ENCODE results near the gene GP9.

The GP9 gene

DNA sequence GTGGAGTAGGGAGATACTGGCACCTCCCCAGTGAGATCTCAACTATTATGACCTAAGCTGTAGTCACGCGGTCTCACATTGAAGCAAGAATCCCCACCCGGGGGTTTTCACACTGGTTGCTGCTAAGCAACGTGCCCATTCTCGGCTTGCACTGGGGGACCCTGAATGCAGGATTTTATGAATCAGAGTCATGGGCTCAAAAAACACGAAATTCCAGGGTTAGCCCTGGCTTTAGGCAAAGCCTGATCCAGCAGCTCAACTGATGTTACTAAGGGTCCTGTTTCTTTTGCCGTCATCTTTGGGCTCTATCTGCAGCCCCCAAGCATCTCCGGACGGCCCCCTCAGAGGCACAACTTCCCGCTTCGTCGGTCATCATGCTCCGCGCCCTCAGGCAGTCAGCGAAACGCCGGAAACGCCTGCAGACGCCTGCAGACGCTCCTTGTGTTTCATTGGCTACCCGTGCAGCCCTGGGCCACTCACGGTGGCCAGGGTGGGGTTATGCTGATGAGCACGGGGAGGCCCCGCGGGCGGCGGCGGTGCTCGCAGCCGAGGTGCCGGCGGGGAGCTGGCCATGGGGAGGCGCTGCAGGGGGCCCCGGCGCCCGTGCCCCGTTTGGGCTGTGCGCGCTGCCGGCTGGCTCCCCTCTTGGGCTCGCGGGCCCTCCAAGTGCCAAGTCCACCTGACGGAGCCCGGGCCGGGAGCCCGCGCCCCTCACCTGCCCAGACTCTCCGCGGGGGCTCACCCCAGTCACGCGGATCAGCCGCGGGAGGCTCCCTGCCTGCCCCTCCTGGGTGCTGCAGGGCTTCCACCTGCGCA is 33.6 kb upstream of the GP9 start:
- peak overlapping the region; percentile 59 for H3K4me3 ChIP-seq (ENCODE audit: low read length)
- DNase-seq (ENCODE audit: low read depth, low spot score): peak; percentile 95

DNA sequence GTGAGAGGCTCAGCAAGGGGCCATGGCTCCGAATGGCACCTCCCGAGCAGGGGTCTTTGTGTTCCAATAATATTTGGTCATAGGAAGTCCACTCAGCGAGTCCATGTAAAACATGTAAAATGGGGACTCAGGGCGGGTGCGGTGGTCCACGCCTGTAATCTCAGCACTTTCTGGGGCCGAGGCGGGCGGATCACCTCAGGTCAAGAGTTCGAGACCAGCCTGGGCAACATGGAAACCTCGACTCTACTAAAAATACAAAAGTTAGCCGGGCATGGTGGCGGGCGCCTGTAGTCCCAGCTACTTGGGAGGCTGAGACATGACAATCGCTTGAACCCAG is 33.1 kb upstream of the GP9 start:
- no peak for DNase-seq (ENCODE audit: low read depth, low spot score)
- peak overlapping the region; percentile 57 for H3K4me3 ChIP-seq (ENCODE audit: low read length)

DNA sequence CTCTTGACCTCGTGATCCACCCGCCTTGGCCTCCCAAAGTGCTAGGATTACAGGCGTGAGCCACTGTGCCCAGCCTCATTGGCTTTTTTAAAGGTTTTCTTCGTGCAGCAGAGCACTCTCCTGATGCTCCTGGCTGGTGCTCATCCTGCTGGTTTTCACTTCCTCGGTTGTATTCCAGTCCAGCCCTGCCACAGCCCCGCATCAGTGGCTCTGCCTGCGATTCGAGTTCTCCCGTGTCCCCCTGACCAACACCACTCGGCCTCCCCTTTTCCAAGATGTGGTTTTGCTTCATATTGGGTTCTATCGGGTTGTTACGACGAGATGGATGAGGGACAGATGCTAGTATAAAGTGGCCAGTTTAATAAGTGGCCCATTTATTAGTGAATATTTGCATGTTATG is 31.7 kb upstream of the GP9 start:
- no peak for DNase-seq (ENCODE audit: low read depth, low spot score)
- no peak overlapping the region for H3K4me3 ChIP-seq (ENCODE audit: low read length)

DNA sequence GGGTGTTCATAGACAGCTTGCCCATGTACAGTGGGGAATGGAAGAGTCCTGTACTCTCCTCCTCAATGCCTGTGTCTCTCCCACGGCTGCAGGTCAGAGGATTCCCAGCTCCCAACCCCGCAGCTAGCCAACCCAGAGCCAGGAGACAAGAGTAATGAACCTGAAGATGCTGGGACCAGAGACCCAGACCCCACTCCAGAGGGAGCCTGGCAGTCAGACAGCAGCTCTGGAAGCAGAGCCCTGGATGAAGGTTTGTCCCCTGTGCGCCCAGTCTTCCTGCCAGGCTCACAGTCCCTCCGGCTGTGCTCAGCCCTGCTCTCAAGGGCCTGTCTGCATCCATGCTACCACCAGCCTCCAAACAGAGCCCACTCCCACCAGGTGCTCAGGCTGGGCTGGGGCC is 30.0 kb upstream of the GP9 start:
- no peak overlapping the region for H3K4me3 ChIP-seq (ENCODE audit: low read length)

DNA sequence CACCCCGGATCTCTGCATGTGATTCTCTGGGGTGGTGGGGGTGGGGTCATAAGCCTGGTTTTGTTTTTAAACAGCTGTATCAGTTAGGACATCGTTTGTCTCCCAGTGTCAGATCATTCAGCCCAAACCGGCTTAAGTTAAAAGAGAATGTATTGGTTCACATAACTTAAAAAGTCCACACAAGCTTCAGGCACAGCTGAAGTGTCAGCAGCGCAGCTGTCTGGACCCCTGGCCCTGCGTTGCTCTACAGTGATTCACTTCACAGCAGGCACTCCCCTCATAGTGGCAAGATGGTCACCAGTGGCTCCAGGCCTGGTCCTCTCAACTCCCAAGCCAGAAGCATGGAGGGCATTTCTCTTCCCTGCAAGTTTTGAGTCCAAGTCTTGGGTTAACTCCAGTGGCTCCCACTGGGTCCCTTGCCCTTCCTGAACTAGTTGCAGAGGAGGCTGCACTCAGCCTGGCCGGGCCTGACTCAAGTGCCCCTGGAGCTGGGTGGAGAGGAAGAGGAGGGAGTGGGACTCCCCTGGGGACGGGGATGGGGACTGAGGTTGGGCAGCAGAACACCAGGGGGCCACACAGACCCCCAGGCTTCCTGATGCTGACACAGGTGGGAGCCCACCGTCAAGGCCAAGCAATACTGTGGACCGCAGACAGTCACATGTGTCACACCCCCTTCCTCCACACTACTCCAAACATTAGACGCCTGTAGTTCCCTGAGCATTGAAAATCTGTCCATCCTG is 28.9 kb upstream of the GP9 start:
- H3K4me3 ChIP-seq (ENCODE audit: low read length): no peak overlapping the region
- DNase-seq (ENCODE audit: low read depth, low spot score): no peak

More for the DNA sequence above, 30.0 kb upstream of the GP9 start:
- no peak for DNase-seq (ENCODE audit: low read depth, low spot score)

DNA sequence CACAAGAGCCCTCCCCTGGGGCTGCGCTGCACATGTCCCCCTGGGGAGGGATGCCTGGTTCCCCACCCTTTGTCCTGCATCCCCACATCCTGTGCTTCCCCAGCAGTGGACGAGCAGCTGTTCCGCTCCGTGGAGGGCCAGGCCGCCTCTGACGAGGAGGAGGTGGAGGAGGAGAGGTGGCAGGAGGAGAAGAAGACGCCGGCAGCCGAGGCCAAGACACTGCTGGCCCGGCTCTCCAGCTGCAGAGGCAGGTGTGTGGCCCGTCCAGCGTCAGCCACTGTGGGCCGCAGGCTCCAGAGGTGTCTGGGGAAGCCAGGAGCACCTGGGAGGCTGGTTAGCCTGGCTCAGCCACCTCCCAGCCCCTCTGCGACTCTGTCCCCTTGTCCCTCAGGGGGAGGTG is 27.9 kb upstream of the GP9 start:
- DNase-seq (ENCODE audit: low read depth, low spot score): no peak
- H3K4me3 ChIP-seq (ENCODE audit: low read length): no peak overlapping the region

DNA sequence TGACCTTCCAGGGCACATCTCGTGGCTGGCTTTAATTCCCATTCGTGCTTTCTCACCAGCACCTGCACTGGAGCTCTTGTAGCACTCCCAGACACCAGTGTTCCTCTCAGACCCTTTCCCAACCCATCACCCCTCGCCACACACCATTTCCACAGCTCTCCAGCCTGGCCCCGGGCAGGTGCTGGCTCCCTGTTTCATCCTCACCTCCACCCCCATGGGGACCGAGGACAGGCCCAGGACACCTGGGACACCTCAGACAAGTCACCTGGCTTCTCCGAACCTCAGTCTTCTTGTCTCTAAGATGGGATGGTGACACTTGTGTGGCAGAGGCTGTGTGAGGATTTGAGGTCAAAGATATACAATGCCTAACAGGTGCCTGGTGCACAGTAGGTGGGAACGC is 27.4 kb upstream of the GP9 start:
- H3K4me3 ChIP-seq (ENCODE audit: low read length): no peak overlapping the region
- DNase-seq (ENCODE audit: low read depth, low spot score): no peak

DNA sequence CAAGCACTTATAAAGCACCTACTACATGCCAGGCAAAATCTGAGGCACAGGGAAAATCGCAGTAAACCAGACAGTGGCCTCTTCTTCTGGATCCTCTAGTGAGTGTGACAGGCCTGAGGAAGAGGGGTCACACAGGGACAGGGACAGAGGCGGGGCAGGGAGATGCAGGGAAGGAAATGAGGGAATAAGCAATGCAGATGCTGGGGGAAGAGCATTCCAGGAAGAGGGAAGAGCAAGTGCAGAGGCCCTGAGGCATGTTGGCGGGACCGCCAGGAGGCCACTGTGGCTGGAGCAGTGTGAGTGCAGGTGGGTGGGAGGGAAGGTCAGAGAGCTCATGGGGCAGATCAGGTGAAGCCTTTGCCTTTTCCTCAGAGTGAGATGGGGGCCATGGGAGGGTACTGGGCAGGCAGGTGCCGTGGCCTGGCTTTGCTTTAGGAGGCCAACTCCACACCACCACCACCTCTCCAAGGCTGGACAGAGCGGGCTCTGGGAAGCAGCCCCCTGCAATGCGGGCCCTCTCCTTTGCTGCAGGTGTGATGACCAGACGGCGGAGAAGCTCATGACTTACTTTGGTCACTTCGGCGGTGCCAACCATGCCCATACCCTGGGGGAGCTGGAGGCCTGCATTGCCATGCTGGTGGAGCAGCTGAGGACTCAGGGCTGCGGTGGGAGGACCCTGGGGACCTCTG is 26.8 kb upstream of the GP9 start:
- H3K4me3 ChIP-seq (ENCODE audit: low read length): no peak overlapping the region
- DNase-seq (ENCODE audit: low read depth, low spot score): no peak

DNA sequence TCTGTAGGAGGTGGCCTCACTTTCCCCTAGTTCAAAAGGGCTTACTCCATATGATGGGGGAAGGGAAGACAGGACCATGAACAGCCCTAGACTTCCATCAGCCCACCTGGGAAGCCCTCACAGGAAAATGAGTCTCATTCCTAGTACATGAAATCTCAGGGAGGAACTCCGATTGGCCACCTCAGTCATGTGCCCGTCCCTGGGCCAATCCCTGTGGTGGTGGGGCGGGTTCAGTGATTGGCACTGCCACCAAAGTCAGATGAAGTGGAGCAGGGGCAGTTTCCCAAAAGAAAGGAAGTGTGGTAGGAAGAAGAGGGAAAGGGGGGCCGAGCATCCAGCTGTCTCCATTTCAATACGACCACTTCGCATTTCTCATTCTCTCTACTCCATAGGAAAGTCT is 25.9 kb upstream of the GP9 start:
- no peak overlapping the region for H3K4me3 ChIP-seq (ENCODE audit: low read length)
- peak; percentile 19 for DNase-seq (ENCODE audit: low read depth, low spot score)

DNA sequence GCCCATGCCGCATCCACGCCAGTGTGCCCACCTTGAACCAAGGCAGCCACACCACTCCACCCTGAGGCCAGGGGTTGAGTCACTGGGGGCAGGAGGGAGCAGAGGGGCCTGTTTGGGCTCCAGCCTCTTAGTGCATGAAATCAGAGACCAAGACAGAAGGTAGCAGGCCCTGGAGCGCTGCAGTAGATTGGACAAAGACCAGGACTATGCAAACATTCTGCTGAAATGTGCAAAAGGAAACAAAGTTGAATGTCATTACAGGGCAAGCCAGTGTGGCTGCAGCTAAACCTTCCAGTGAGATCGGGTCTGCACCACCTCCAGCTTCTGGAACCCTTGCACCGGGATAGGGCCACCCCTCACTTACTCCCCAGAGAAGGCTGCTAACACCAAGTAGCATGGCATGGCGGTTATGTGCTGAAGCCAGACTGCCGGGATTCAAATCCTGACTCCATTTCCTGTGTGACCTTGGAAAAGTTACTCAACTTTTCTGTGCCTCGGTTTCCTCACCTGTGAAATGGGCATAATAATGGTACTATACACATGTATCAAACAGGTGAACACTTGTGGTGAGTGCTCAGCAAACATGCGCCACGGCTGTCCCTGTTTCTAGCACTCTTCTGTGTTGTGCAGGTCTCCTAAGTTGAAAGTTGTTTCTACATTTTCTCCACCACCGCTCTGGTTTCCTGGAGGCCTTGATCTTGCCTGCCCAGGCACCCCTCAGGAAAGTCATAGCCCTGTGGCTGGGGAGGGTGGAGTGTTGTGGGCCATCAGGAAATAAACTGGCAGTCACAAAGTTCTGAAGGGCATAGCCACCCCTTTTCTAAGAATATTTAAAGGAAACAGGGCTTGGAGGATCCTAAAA is 25.0 kb upstream of the GP9 start:
- no peak overlapping the region for H3K4me3 ChIP-seq (ENCODE audit: low read length)
- peak; percentile 32 for DNase-seq (ENCODE audit: low read depth, low spot score)

DNA sequence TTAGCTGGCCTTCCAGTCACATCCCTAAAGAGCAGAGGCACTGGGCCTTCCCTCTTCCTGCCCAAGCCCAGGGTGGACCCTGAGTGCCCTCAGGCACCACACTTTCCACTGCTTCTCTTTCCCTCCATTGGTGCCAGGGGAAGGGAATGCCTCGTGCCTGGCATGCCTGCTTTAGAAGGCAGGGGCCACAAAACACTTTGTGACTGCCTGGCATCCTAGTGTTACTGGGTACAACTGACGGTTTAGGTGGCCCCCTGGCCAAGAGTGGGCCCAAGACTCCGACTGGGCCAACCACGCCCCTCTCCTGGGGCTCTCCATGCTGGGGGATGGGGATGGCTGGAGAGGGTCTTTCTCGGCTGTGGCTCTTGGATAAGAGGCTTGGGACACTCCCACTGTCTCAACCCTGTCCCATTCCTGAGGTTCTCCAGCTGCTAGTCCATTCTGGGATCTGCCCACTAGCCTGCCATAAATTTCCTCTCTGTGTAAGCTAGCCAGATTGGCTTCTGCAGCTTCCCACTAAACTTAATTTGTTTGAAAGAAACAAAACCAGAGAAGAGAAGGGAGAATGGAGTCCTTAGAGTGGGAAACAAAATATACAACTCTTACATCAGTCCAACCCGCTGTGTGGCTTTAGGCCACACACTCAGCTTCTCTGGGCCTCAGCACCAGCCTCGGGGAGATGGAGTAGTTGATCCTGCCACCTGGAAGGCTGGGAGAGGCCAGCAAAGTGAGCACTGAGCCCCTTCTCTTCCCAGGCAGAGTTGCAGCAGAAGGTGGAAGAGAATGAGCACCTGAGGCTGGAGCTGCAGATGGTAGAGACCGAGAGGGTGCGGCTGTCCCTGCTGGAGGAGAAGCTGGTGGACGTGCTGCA is 24.1 kb upstream of the GP9 start:
- DNase-seq (ENCODE audit: low read depth, low spot score): no peak
- no peak overlapping the region for H3K4me3 ChIP-seq (ENCODE audit: low read length)

DNA sequence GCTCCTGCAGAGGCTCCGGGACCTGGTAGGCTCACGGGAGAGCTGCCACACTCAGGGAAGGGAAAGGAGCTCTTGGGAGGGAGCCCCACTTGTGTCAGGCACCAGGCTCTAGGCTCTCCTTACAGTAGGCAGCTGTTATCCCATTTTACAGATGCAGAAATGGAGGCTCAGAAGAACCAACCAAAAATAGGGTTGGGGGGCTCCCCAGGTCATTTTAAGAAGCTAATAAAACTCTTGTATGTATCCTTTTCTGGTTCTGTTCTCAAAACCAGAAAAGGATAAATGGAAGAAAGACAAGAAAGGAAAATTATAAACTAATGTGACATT is 23.5 kb upstream of the GP9 start:
- no peak overlapping the region for H3K4me3 ChIP-seq (ENCODE audit: low read length)
- no peak for DNase-seq (ENCODE audit: low read depth, low spot score)

DNA sequence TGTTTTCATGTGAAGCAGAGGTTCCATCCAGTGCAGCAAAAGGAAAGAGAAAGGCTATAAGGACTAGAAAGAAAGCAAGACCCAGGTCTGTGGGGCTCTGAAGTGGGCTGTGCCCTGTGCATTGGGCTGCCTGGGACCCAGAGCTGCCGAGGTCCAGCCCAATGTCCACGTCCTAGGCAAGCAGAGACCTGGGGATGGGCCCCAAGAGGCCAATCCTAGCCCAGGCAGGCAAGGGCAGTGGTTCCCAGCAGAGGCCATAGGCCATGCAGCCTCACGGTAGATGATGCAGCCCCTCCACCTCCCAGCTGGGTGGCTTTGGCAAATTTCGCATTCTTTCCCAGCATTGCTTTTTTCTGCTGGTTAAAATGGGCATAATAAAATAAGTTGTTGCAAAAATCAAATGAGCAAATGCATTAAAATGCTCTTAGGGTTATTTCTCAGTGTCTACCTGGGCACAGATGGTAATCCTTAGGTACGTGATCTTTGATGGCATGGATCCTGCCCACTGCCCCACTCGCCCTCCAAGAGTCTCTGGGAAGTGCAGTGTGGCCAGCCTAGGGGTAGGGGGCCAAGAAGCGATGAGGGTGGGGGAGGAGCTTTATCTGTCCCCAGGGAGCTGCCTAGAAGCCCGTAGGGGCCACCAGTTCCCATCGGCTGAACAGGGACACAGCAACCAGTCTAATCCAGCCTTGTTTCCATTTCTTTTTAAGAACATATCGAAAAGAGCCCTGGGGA is 22.3 kb upstream of the GP9 start:
- no peak for DNase-seq (ENCODE audit: low read depth, low spot score)
- H3K4me3 ChIP-seq (ENCODE audit: low read length): no peak overlapping the region

DNA sequence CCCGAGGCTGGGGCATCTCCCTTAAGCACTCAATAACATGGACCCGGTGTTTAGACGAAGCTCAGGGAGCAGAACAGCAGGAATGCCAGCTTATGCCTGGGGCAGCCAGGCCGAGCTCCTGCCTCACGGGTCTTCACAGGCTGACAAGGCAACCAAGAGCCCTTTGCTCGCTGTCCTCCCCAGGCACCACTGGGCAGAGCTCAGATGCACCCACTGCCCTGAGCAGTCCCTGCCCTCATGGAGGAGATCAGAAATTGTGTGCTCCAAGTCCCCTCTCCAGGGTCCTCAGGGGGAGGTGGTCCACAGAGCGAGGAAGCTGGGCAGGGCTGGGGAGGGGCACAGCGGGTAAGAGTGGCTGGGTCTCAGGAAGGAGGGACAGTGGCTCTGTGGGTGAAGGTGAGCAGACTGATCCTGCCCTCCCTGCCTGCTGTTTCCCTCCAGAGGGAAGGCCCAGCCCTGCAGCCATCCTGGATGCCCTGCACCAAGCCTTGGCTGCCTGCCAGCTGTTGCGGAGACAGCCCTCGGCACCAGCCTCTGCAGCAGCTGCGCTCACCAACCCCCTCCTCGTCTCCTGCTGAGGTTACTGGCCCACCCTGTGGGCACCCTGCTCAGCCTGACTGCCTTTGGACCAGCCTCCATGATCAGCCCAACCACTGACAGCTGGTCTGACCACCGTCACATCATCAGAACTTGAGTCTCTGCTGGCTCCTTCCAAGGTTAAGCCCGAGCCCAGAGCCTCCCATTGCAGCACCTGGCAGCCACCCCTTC is 21.1 kb upstream of the GP9 start:
- H3K4me3 ChIP-seq (ENCODE audit: low read length): no peak overlapping the region
- DNase-seq (ENCODE audit: low read depth, low spot score): peak; percentile 62

DNA sequence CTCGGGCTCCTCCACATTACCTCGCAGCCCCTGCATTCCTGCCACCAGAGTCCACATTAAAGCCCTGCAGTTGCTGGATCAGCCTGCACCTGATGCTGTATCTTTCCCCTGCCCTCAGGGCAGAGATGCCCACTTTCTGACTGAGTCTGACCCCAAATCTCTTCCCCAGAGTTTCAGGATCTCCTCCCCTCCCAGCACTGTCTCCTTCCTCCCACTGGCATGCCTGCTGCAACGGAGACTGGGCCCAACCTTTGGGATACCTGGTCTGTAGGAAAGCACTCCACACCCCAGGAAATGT is 20.6 kb upstream of the GP9 start:
- DNase-seq (ENCODE audit: low read depth, low spot score): no peak

DNA sequence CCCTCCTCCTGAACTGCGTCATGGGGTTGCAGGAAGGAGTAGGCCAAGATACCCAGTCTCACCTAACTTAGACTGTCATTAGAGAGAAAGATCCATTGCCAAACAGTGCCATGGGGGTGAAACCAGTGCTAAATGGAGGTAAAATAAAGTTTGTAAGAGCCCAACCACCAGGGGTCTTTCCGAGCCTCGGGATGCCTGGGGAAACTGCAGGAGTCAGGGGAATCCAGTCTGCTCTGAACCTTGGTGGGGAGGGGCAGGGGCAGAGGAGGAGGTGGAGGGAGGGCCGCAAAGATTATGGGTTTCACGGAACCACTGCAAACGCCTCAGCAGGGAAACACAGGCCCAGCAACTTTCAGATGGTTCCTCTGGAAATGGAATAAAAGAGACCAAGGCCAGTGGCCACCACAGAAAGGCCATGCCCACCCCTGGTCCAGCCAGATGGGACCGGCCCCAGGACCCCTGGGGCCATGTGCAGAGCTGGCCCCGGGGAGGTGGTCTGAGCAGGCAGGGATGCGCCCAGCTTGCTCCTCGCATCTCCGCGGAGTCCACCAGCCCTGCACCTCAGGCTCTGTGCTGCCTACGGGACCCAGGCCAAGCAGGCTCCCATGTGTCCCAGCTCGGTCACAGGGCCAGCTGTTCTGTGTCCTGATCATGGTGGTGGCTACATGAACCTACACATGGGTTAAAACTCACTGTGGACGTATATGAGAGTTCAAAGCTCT is 19.8 kb upstream of the GP9 start:
- DNase-seq (ENCODE audit: low read depth, low spot score): no peak
- no peak overlapping the region for H3K4me3 ChIP-seq (ENCODE audit: low read length)

More for the DNA sequence above, 20.6 kb upstream of the GP9 start:
- H3K4me3 ChIP-seq (ENCODE audit: low read length): no peak overlapping the region

DNA sequence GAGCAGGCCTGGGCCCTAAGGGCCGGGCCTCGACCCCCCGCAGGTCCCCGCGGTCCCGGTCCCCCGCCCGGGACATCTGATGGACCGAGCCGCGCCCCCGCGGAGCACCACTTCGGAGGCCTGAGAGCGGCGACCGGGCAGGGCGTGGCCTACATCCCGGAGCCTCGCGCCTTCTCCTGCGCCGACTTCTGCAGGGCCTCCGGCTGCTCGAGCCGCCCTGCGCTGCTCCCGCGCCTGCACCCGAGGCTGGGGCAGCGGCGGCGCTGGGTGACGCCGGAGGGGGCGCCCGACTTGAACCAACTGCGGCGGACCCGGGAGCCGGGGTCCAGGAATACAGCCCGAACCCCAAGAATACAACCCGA is 14.9 kb upstream of the GP9 start:
- no peak overlapping the region for H3K4me3 ChIP-seq (ENCODE audit: low read length)
- no peak for DNase-seq (ENCODE audit: low read depth, low spot score)

All from Jurkat, Clone E6-1 (cell line).